H1 (cell line): Measurements from ENCODE around the gene SYP. TPM values are rescaled to one million over a fixed set of nuclear protein-coding genes. Genes with fewer than 3 reads are reported as not detected.

Experiments used
- CTCF ChIA-PET: fragments of 300-600 bp; sonication (Branson Sonifier 250); formaldehyde crosslinking; loops from one replicate; lab custom pipeline; 2021; ENCODE audit not compliant: partially characterized antibody; lab: Charles Lee
- POLR2A ChIA-PET: fragments of 300-600 bp; sonication (Branson Sonifier 250); formaldehyde crosslinking; loops from one replicate; lab custom pipeline; 2021; ENCODE audit warnings: inconsistent platforms; ENCODE audit not compliant: partially characterized antibody; lab: Charles Lee
- DNase-seq, 2 experiments: peaks; one replicate each; pipeline versions ENCODE4 v3.0.0 to v3.0.0-alpha.2; 2010 to 2022; ENCODE audit warnings: low spot score in 2 of 2, low read depth in 1 of 2, mixed read lengths in 1 of 2
- FAIRE-seq: peaks from 2 replicates; lab custom pipeline; 2011; peaks lifted over from hg19 to GRCh38; lab: Jason Lieb, UNC
- H2AFZ ChIP-seq: 2 replicates; pipeline ENCODE4 v1.8.1; 2012; ENCODE audit warnings: low read length, inconsistent platforms
- H2AK5ac ChIP-seq: 2 replicates; pipeline ENCODE4 v1.6.1; 2013; ENCODE audit warnings: low read depth, low read length
- H2BK120ac ChIP-seq: replicated peaks from 2 replicates; pipeline ENCODE3; 2013; ENCODE audit warnings: low read depth, low read length, inconsistent platforms
- H2BK12ac ChIP-seq: 2 replicates; pipeline ENCODE4 v1.6.1; 2013; ENCODE audit warnings: low read depth, low read length
- H2BK15ac ChIP-seq: 2 replicates; pipeline ENCODE4 v1.6.1; 2013; ENCODE audit warnings: low read length
- H2BK20ac ChIP-seq: 2 replicates; pipeline ENCODE4 v1.6.1; 2013; ENCODE audit warnings: low read length
- H2BK5ac ChIP-seq: 2 replicates; pipeline ENCODE4 v1.6.1; 2013; ENCODE audit warnings: low read depth, low read length
- H3K14ac ChIP-seq: 2 replicates; pipeline ENCODE4 v1.6.1; 2013; ENCODE audit warnings: inconsistent platforms; ENCODE audit not compliant: insufficient read length
- H3K18ac ChIP-seq: 2 replicates; pipeline ENCODE4 v1.6.1; 2013; ENCODE audit warnings: low read length; ENCODE audit errors: extremely low read depth
- H3K23ac ChIP-seq: 2 replicates; pipeline ENCODE4 v1.6.1; 2013; ENCODE audit warnings: inconsistent platforms; ENCODE audit not compliant: insufficient read length
- H3K23me2 ChIP-seq: 2 replicates; pipeline ENCODE4 v1.6.1; 2013; ENCODE audit warnings: low read depth, low read length
- H3K27ac ChIP-seq: 2 replicates; pipeline ENCODE4 v1.6.1; 2011; ENCODE audit warnings: low read depth, low read length, inconsistent platforms
- H3K27me3 ChIP-seq, 4 experiments: replicated peaks in 1 of 4; 1 replicate in 1 of 4; 2 replicates in 3 of 4; pipeline versions ENCODE4 v1.6.1 to v1.8.1; 2011 to 2013; ENCODE audit warnings: low read length in 3 of 4, mild to moderate bottlenecking in 3 of 4, inconsistent platforms in 2 of 4, mixed read lengths in 2 of 4, moderate library complexity in 1 of 4; ENCODE audit not compliant: control insufficient read depth in 3 of 4, insufficient read depth in 3 of 4; ENCODE audit errors: extremely low read depth in 1 of 4
- H3K36me3 ChIP-seq, 4 experiments: 2 replicates each; pipeline versions ENCODE4 v1.6.1 to v1.8.1; 2011 to 2013; ENCODE audit warnings: mild to moderate bottlenecking in 4 of 4, low read length in 3 of 4, moderate library complexity in 2 of 4, control low read depth in 1 of 4, inconsistent platforms in 1 of 4; ENCODE audit not compliant: insufficient read depth in 4 of 4, control insufficient read depth in 2 of 4
- H3K4ac ChIP-seq: replicated peaks from 2 replicates; pipeline ENCODE3; 2013; ENCODE audit warnings: low read length, low read depth, mixed read lengths, inconsistent platforms; ENCODE audit not compliant: insufficient read length
- H3K4me1 ChIP-seq, 4 experiments: replicated peaks in 1 of 4; 1 replicate in 1 of 4; 2 replicates in 3 of 4; pipeline versions ENCODE4 v1.6.1 to v1.8.1; 2011 to 2013; ENCODE audit warnings: low read length in 3 of 4, inconsistent platforms in 2 of 4, mixed read lengths in 1 of 4; ENCODE audit not compliant: insufficient read depth in 4 of 4, control insufficient read depth in 3 of 4
- H3K4me2 ChIP-seq, 2 experiments: 2 replicates each; pipeline versions ENCODE4 v1.6.1 to v1.8.1; 2011 to 2013; ENCODE audit warnings: low read depth in 2 of 2, low read length in 2 of 2, control low read depth in 1 of 2, inconsistent platforms in 1 of 2, mild to moderate bottlenecking in 1 of 2; ENCODE audit not compliant: insufficient read depth in 1 of 2
- H3K4me3 ChIP-seq, 4 experiments: fragments of 200-600, 300-600 bp in 1 of 4; sonication (generic), shearing (Covaris generic), sonication (Bioruptor Twin) in 1 of 4; 2 replicates each; pipeline versions ENCODE4 v1.5.1 to v1.8.1; 2011 to 2016; ENCODE audit warnings: low read length in 4 of 4, low read depth in 3 of 4, control low read depth in 2 of 4, inconsistent platforms in 2 of 4, mild to moderate bottlenecking in 2 of 4, mixed read lengths in 1 of 4, moderate library complexity in 1 of 4; ENCODE audit not compliant: insufficient read depth in 2 of 4; ENCODE audit errors: extremely low read depth in 1 of 4
- H3K56ac ChIP-seq: replicated peaks from 2 replicates; pipeline ENCODE3; 2013; ENCODE audit warnings: low read depth, mild to moderate bottlenecking, mixed read lengths, low read length, inconsistent platforms; ENCODE audit not compliant: insufficient read length
- H3K79me1 ChIP-seq: 2 replicates; pipeline ENCODE4 v1.6.1; 2013; ENCODE audit warnings: low read depth, low read length, control low read depth
- H3K79me2 ChIP-seq, 2 experiments: 2 replicates each; pipeline versions ENCODE4 v1.6.1 to v1.8.1; 2012 to 2013; ENCODE audit warnings: low read length in 2 of 2, mild to moderate bottlenecking in 2 of 2, inconsistent platforms in 1 of 2; ENCODE audit not compliant: insufficient read depth in 2 of 2, control insufficient read depth in 1 of 2
- H3K9ac ChIP-seq, 4 experiments: replicated peaks in 1 of 4; 1 replicate in 1 of 4; 2 replicates in 3 of 4; pipeline versions ENCODE4 v1.6.1 to v1.8.1; 2011 to 2013; ENCODE audit warnings: low read depth in 3 of 4, low read length in 3 of 4, control low read depth in 2 of 4, mild to moderate bottlenecking in 2 of 4, moderate library complexity in 2 of 4, inconsistent platforms in 1 of 4; ENCODE audit errors: extremely low read depth in 1 of 4
- H3K9me3 ChIP-seq, 2 experiments: 2 replicates each; pipeline versions ENCODE4 v1.6.1 to v1.8.1; 2012 to 2013; ENCODE audit warnings: mild to moderate bottlenecking in 2 of 2, moderate library complexity in 2 of 2, control low read depth in 1 of 2, inconsistent platforms in 1 of 2, low read depth in 1 of 2, low read length in 1 of 2, mixed read lengths in 1 of 2; ENCODE audit not compliant: insufficient read depth in 2 of 2
- H4K20me1 ChIP-seq, 2 experiments: replicated peaks in 1 of 2; 2 replicates each; pipeline versions ENCODE3 to v1.8.1; 2011 to 2013; ENCODE audit warnings: inconsistent platforms in 2 of 2, low read length in 2 of 2, mild to moderate bottlenecking in 1 of 2; ENCODE audit not compliant: insufficient read depth in 2 of 2, control insufficient read depth in 1 of 2
- H4K5ac ChIP-seq: 2 replicates; pipeline ENCODE4 v1.6.1; 2013; ENCODE audit warnings: low read length, low read depth, mixed read lengths, inconsistent platforms; ENCODE audit not compliant: insufficient read length
- H4K8ac ChIP-seq: 2 replicates; pipeline ENCODE4 v1.8.0; 2013; ENCODE audit warnings: mild to moderate bottlenecking, moderate library complexity, low read length, inconsistent platforms; ENCODE audit not compliant: insufficient read depth; ENCODE audit errors: extremely low read depth
- H4K91ac ChIP-seq: replicated peaks from 2 replicates; pipeline ENCODE3; 2013; ENCODE audit warnings: low read length, mixed read lengths, inconsistent platforms; ENCODE audit not compliant: insufficient read length
- HDAC6 ChIP-seq: IDR thresholded peaks from one replicate; pipeline ENCODE4 v1.7.1; 2012; ENCODE audit warnings: low read depth, mild to moderate bottlenecking, inconsistent platforms, low read length, moderate library complexity
- RXRA ChIP-seq: IDR thresholded peaks from 2 replicates; pipeline ENCODE4 v1.6.1; 2011; ENCODE audit warnings: low read depth, mild to moderate bottlenecking, low read length, moderate library complexity; ENCODE audit not compliant: insufficient read depth
- SIX5 ChIP-seq: IDR thresholded peaks from 2 replicates; pipeline ENCODE4 v1.6.1; 2011; ENCODE audit warnings: mild to moderate bottlenecking, low read depth, low read length
- SRF ChIP-seq: IDR thresholded peaks from 2 replicates; pipeline ENCODE4 v1.6.1; 2011; ENCODE audit warnings: mild to moderate bottlenecking, low read depth, low read length, moderate library complexity
- WGBS, 2 experiments: shearing (Covaris generic) in 1 of 2; methylation state at CpG; one replicate each; pipeline versions ENCODE4 v1.1.6 to v1.1.7; 2013 to 2015; ENCODE audit warnings: low lambda C conversion rate in 2 of 2, mixed read lengths in 2 of 2, inconsistent platforms in 1 of 2, low coverage in 1 of 2, missing lambda C conversion rate in 1 of 2; ENCODE audit not compliant: insufficient replicate concordance in 2 of 2, insufficient coverage in 1 of 2, insufficient read length in 1 of 2; ENCODE audit errors: extremely low coverage in 1 of 2, missing lambda C conversion rate in 1 of 2; 5-methylcytosine and 5-hydroxymethylcytosine counted together
- polyA plus RNA-seq, 7 experiments: library from polyadenylated mRNA; depleted of rRNA in 3 of 7; stranded (reverse) in 5 of 7; unstranded in 2 of 7; fragments of >200 nt in 5 of 7; fragments of 200-250 nt in 2 of 7; gene quantifications; 1 replicate in 5 of 7; 2 replicates in 1 of 7; 4 replicates in 1 of 7; pipeline versions ENCODE4 v1.2.1 to v1.2.3, GENCODE V29; 2011 to 2013; ENCODE audit warnings: missing spikeins in 2 of 7, mixed read lengths in 2 of 7
- total RNA-seq: library from RNA; stranded (reverse); fragmentation: NEBNext Ultra II Directional; extraction: Animal tissue kit (Norgen Biotek cat#: 25700); gene quantifications from 2 replicates; pipeline ENCODE4 v1.2.1, GENCODE V29; 2021

SYP gene
- total and polyA plus RNA-seq, 2 of the 8 experiments (the other 6 are each of a cell fraction or from before 2014, with no cell fraction given): 4.3 to 10.8 TPM

DNA sequence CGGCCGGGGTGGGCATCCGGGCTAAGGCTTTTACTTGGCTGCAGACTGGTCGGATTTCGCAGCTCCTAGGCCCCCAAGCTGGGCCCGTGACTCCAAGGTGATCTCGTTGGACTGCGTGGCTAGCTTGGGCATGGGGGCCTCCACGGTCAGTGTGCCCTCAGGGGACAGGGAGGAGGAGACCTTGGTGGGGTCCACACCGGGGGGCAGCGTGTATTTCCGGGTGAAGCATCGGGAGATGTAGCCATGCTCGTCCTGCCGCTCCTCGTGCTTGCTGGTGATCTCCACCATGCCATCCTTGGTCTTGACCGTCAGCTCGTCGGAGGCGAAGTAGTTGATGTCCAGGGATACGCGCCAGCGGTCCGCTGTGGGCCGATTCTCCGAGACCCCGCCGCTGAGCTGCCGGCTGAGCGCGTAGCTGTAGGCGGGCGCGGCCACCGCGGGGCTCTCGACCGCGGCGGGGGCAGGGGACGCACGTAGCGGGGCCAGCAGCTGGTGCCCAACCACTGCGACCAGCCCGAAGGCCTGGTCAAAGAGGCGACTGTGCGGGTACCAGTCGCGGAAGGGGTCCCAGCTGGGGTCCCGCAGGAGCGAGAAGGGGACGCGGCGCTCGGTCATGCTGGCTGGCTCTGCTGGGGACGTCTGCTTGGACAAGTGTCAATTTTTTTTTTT is 34.0 kb upstream of the SYP start:
- no peak overlapping the region for H4K91ac ChIP-seq
- no peaks in the 10 kb centered on the region for H3K79me2 ChIP-seq
- no peak for FAIRE-seq
- no peak overlapping the region for H3K4ac ChIP-seq
- no peaks in the 10 kb centered on the region for H3K36me3 ChIP-seq
- no peaks in the 10 kb centered on the region for H4K20me1 ChIP-seq
- no peaks in the 10 kb centered on the region for H3K9me3 ChIP-seq
- no peak overlapping the region for H3K56ac ChIP-seq
- no peaks in the 10 kb centered on the region for H3K27me3 ChIP-seq
- no peak overlapping the region for H2BK20ac ChIP-seq
- CTCF ChIA-PET: interaction anchor here (2.7 kb wide), 1 partner anchor 41 kb away, joined by 11 read pairs; no protein-coding TSS in a partner anchor
- H3K23me2 ChIP-seq: peaks cover 9% of the 10 kb centered on the region; the same call in 1 of the 2 replicates
- H3K4me3 ChIP-seq: no peak overlapping the region
- H2AFZ ChIP-seq: no peak overlapping the region
- no peak overlapping the region for H3K4me2 ChIP-seq
- POLR2A ChIA-PET: interaction anchor here (0.8 to 1.5 kb wide), 2 partner anchors 26 to 35 kb away, joined by 3 to 4 read pairs; no protein-coding TSS in a partner anchor
- TF ChIP-seq SRF (no peak), RXRA (no peak), SIX5 (no peak), HDAC6 (no peak)
- no peak overlapping the region for H3K23ac ChIP-seq
- WGBS, 2 experiments: 81% methylated on average over 9 of the region's 56 CpGs; no CpG with 5 or more reads in 1 of the 2 experiments
- H4K5ac ChIP-seq: no peak overlapping the region
- H3K9ac ChIP-seq: no peak overlapping the region
- H3K18ac ChIP-seq: no peak overlapping the region
- no peak overlapping the region for H2BK5ac ChIP-seq
- peaks cover 0 to 6% (median 1%) of the 10 kb centered on the region in 4 experiments; a peak in 2 of 7 replicates for H3K4me1 ChIP-seq
- H2BK12ac ChIP-seq: no peak overlapping the region
- no peaks in the 10 kb centered on the region for H3K79me1 ChIP-seq
- no peak overlapping the region for H2BK120ac ChIP-seq
- no peak for DNase-seq
- H4K8ac ChIP-seq: no peak overlapping the region
- no peak overlapping the region for H2BK15ac ChIP-seq
- no peak overlapping the region for H2AK5ac ChIP-seq
- H3K14ac ChIP-seq: no peak overlapping the region
- H3K27ac ChIP-seq: no peak overlapping the region
